ENCODE results near the gene TDRKH. TPM values are rescaled to one million over a fixed set of nuclear protein-coding genes. Genes with fewer than 3 reads are reported as not detected.

The TDRKH gene
- total and polyA plus RNA-seq, 4 donors: 1.5 to 6.7 (median 3.8) TPM

DNA sequence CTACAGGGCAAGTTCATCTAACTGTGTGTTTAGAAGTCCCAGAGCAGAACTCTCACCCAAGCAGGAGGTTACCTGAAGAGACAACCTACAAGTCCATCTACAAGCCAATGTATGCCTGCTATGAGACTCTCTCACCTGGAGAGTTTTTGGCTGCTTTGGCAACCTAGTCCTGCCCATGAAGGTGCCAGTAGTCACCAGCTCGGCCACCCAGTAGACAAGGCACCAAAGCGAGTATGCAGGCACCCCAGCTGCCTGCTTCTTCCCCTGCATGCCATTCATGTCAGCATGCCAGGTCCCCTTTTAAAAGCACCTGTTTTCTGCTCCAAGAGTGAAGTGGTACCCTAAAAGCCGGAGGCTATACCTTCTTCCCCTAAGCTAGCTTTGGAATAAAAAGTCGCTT, 48.8 kb downstream of the TDRKH start:
- Histone ChIP-seq H3K27me3 (ENCODE audit: control insufficient read depth in 4 of 4, insufficient read depth in 4 of 4, low read length in 3 of 4) (no peaks in the 10 kb centered on the region), H3K4me3 (ENCODE audit: low read depth in 1 of 3, low read length in 3 of 3) (no peak overlapping the region), H3K4me1 (ENCODE audit: control insufficient read depth in 4 of 4, insufficient read depth in 4 of 4, low read length in 3 of 4) (peaks cover 6 to 16% (median 14%) of the 10 kb centered on the region in 4 donors), H3K27ac (ENCODE audit: low read depth in 1 of 2, low read length in 2 of 2) (no peak overlapping the region), H3K9me3 (ENCODE audit: control insufficient read depth in 4 of 4, low read length in 3 of 4) (peaks cover 0 to 4% (median 0%) of the 10 kb centered on the region in 4 donors), H3K9ac (ENCODE audit: low read depth in 1 of 2, low read length in 2 of 2) (no peak overlapping the region), H3K36me3 (ENCODE audit: control insufficient read depth in 4 of 4, insufficient read depth in 3 of 4, low read depth in 1 of 4, low read length in 3 of 4) (no peaks in the 10 kb centered on the region)
- no peak for DNase-seq (ENCODE audit: low spot score)
- no peak for TF ChIP-seq GABPA (IDR thresholded peaks at IDR 0.05 in 1 of 2, conservative IDR thresholded peaks at IDR 0.05 in 1 of 2)
- no peak for TF ChIP-seq RAD21 (IDR thresholded peaks at IDR 0.05)
- TF ChIP-seq EGR1 (IDR thresholded peaks at IDR 0.05; ENCODE audit: low read depth in 2 of 2): no peak
- no peak for TF ChIP-seq HNF4A (conservative IDR thresholded peaks at IDR 0.05)
- TF ChIP-seq, protein P1, sequence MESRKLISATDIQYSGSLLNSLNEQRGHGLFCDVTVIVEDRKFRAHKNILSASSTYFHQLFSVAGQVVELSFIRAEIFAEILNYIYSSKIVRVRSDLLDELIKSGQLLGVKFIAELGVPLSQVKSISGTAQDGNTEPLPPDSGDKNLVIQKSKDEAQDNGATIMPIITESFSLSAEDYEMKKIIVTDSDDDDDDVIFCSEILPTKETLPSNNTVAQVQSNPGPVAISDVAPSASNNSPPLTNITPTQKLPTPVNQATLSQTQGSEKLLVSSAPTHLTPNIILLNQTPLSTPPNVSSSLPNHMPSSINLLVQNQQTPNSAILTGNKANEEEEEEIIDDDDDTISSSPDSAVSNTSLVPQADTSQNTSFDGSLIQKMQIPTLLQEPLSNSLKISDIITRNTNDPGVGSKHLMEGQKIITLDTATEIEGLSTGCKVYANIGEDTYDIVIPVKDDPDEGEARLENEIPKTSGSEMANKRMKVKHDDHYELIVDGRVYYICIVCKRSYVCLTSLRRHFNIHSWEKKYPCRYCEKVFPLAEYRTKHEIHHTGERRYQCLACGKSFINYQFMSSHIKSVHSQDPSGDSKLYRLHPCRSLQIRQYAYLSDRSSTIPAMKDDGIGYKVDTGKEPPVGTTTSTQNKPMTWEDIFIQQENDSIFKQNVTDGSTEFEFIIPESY (IDR thresholded peaks at IDR 0.05): no peak
- no peak for TF ChIP-seq MAX (IDR thresholded peaks at IDR 0.05)
- TF ChIP-seq, protein P2, sequence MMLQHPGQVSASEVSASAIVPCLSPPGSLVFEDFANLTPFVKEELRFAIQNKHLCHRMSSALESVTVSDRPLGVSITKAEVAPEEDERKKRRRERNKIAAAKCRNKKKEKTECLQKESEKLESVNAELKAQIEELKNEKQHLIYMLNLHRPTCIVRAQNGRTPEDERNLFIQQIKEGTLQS (IDR thresholded peaks at IDR 0.05): no peak
- no peak for TF ChIP-seq YY1 (IDR thresholded peaks at IDR 0.05)
- no peak for TF ChIP-seq TAF1 (conservative IDR thresholded peaks at IDR 0.05)
- TF ChIP-seq FOXA2 (IDR thresholded peaks at IDR 0.05): no peak
- no peak for TF ChIP-seq NR2F2 (IDR thresholded peaks at IDR 0.05)
- no peak for TF ChIP-seq SP1 (IDR thresholded peaks at IDR 0.05)
- TF ChIP-seq JUND (IDR thresholded peaks at IDR 0.05): no peak
- no peak for TF ChIP-seq FOXA1 (IDR thresholded peaks at IDR 0.05)
- TF ChIP-seq, protein P3, sequence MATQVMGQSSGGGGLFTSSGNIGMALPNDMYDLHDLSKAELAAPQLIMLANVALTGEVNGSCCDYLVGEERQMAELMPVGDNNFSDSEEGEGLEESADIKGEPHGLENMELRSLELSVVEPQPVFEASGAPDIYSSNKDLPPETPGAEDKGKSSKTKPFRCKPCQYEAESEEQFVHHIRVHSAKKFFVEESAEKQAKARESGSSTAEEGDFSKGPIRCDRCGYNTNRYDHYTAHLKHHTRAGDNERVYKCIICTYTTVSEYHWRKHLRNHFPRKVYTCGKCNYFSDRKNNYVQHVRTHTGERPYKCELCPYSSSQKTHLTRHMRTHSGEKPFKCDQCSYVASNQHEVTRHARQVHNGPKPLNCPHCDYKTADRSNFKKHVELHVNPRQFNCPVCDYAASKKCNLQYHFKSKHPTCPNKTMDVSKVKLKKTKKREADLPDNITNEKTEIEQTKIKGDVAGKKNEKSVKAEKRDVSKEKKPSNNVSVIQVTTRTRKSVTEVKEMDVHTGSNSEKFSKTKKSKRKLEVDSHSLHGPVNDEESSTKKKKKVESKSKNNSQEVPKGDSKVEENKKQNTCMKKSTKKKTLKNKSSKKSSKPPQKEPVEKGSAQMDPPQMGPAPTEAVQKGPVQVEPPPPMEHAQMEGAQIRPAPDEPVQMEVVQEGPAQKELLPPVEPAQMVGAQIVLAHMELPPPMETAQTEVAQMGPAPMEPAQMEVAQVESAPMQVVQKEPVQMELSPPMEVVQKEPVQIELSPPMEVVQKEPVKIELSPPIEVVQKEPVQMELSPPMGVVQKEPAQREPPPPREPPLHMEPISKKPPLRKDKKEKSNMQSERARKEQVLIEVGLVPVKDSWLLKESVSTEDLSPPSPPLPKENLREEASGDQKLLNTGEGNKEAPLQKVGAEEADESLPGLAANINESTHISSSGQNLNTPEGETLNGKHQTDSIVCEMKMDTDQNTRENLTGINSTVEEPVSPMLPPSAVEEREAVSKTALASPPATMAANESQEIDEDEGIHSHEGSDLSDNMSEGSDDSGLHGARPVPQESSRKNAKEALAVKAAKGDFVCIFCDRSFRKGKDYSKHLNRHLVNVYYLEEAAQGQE (IDR thresholded peaks at IDR 0.05): no peak
- TF ChIP-seq RXRA (IDR thresholded peaks at IDR 0.05): no peak
- TF ChIP-seq HNF4G (IDR thresholded peaks at IDR 0.05): no peak
- TF ChIP-seq, protein P4, sequence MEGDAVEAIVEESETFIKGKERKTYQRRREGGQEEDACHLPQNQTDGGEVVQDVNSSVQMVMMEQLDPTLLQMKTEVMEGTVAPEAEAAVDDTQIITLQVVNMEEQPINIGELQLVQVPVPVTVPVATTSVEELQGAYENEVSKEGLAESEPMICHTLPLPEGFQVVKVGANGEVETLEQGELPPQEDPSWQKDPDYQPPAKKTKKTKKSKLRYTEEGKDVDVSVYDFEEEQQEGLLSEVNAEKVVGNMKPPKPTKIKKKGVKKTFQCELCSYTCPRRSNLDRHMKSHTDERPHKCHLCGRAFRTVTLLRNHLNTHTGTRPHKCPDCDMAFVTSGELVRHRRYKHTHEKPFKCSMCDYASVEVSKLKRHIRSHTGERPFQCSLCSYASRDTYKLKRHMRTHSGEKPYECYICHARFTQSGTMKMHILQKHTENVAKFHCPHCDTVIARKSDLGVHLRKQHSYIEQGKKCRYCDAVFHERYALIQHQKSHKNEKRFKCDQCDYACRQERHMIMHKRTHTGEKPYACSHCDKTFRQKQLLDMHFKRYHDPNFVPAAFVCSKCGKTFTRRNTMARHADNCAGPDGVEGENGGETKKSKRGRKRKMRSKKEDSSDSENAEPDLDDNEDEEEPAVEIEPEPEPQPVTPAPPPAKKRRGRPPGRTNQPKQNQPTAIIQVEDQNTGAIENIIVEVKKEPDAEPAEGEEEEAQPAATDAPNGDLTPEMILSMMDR (IDR thresholded peaks at IDR 0.05; ENCODE audit: low read depth, low read length, missing input control): no peak
- whole genome bisulfite sequencing: 96% methylated on average over 4 of the region's 4 CpGs
